ENCODE results near the gene DNAJC17. TPM values are rescaled to one million over a fixed set of nuclear protein-coding genes. Genes with fewer than 3 reads are reported as not detected.

The DNAJC17 gene
- total and polyA plus RNA-seq, 2 of the 13 experiments (the other 11 are each of a cell fraction or from before 2014, with no cell fraction given), result 22.2 to 26.5 TPM

- TF ChIP-seq ZNF317 (CRISPR knock-in tag; IDR thresholded peaks at IDR 0.05) (0 out of 2 replicates have a peak, but pooled peaks have one; percentile 39), IRF2 (CRISPR knock-in tag; IDR thresholded peaks at IDR 0.05) (peak; percentile 93), NR2F6 (IDR thresholded peaks at IDR 0.05) (no peak), NR2F6 (CRISPR knock-in tag; IDR thresholded peaks at IDR 0.05) (peak; percentile 39; the same call in 1 of the 2 replicates), ZNF777 (CRISPR knock-in tag; IDR thresholded peaks at IDR 0.05) (peak; percentile 66), GATAD1 (CRISPR knock-in tag; IDR thresholded peaks at IDR 0.05) (peak; percentile 86; the same call in 1 of the 2 replicates), SMAD3 (CRISPR knock-in tag; IDR thresholded peaks at IDR 0.05) (peak; percentile 48; the same call in 1 of the 2 replicates), HNF4A (CRISPR knock-in tag; IDR thresholded peaks at IDR 0.05) (peak; percentile 70; the same call in 1 of the 2 replicates), TFE3 (CRISPR knock-in tag; IDR thresholded peaks at IDR 0.05) (peak; percentile 29; the same call in 1 of the 2 replicates), PHF8 (CRISPR knock-in tag; IDR thresholded peaks at IDR 0.05) (peak; percentile 92), HIVEP1 (CRISPR knock-in tag; IDR thresholded peaks at IDR 0.05) (peak; percentile 79; the same call in 1 of the 2 replicates), POLR2G (IDR thresholded peaks at IDR 0.05; ENCODE audit: low read depth, low read length) (peak; percentile 85), KDM5B (CRISPR knock-in tag; IDR thresholded peaks at IDR 0.05; ENCODE audit: borderline replicate concordance) (peak; percentile 85; the same call in 1 of the 2 replicates), PRDM4 (CRISPR knock-in tag; IDR thresholded peaks at IDR 0.05; ENCODE audit: borderline replicate concordance) (no peak), POGZ (CRISPR knock-in tag; IDR thresholded peaks at IDR 0.05) (peak; percentile 38)
- TF ChIP-seq, protein P1, sequence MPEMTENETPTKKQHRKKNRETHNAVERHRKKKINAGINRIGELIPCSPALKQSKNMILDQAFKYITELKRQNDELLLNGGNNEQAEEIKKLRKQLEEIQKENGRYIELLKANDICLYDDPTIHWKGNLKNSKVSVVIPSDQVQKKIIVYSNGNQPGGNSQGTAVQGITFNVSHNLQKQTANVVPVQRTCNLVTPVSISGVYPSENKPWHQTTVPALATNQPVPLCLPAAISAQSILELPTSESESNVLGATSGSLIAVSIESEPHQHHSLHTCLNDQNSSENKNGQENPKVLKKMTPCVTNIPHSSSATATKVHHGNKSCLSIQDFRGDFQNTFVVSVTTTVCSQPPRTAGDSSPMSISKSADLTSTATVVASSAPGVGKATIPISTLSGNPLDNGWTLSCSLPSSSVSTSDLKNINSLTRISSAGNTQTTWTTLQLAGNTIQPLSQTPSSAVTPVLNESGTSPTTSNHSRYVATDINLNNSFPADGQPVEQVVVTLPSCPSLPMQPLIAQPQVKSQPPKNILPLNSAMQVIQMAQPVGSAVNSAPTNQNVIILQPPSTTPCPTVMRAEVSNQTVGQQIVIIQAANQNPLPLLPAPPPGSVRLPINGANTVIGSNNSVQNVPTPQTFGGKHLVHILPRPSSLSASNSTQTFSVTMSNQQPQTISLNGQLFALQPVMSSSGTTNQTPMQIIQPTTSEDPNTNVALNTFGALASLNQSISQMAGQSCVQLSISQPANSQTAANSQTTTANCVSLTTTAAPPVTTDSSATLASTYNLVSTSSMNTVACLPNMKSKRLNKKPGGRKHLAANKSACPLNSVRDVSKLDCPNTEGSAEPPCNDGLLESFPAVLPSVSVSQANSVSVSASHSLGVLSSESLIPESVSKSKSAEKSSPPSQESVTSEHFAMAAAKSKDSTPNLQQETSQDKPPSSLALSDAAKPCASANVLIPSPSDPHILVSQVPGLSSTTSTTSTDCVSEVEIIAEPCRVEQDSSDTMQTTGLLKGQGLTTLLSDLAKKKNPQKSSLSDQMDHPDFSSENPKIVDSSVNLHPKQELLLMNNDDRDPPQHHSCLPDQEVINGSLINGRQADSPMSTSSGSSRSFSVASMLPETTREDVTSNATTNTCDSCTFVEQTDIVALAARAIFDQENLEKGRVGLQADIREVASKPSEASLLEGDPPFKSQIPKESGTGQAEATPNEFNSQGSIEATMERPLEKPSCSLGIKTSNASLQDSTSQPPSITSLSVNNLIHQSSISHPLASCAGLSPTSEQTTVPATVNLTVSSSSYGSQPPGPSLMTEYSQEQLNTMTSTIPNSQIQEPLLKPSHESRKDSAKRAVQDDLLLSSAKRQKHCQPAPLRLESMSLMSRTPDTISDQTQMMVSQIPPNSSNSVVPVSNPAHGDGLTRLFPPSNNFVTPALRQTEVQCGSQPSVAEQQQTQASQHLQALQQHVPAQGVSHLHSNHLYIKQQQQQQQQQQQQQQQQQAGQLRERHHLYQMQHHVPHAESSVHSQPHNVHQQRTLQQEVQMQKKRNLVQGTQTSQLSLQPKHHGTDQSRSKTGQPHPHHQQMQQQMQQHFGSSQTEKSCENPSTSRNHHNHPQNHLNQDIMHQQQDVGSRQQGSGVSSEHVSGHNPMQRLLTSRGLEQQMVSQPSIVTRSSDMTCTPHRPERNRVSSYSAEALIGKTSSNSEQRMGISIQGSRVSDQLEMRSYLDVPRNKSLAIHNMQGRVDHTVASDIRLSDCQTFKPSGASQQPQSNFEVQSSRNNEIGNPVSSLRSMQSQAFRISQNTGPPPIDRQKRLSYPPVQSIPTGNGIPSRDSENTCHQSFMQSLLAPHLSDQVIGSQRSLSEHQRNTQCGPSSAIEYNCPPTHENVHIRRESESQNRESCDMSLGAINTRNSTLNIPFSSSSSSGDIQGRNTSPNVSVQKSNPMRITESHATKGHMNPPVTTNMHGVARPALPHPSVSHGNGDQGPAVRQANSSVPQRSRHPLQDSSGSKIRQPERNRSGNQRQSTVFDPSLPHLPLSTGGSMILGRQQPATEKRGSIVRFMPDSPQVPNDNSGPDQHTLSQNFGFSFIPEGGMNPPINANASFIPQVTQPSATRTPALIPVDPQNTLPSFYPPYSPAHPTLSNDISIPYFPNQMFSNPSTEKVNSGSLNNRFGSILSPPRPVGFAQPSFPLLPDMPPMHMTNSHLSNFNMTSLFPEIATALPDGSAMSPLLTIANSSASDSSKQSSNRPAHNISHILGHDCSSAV (CRISPR knock-in tag; IDR thresholded peaks at IDR 0.05; ENCODE audit: borderline replicate concordance), result 0 out of 2 replicates have a peak, but pooled peaks have one; percentile 76
- TF ChIP-seq, protein P2, sequence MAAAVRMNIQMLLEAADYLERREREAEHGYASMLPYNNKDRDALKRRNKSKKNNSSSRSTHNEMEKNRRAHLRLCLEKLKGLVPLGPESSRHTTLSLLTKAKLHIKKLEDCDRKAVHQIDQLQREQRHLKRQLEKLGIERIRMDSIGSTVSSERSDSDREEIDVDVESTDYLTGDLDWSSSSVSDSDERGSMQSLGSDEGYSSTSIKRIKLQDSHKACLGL (CRISPR knock-in tag; IDR thresholded peaks at IDR 0.05), result 0 out of 2 replicates have a peak, but pooled peaks have one; percentile 41
Measured at GRCh38 chr15:40807028-40807887, at the start of gene DNAJC17, which contains the start of gene ZFYVE19 (continued).

Measured in HepG2 (cell line).